SJSA1 (cell line): ENCODE measurements around the gene CCDC185. TPM values are rescaled to one million over a fixed set of nuclear protein-coding genes. Genes with fewer than 3 reads are reported as not detected.
"Not testable (repeated sequence)": the region's sequence is repeated elsewhere in the genome, so short reads cannot be mapped to it uniquely, and the experiment has no call there.

Source experiments
- DNase-seq, 2 experiments: peaks; one replicate each; pipeline ENCODE4 v3.0.0-alpha.2; 2015 to 2020; ENCODE audit warnings: low spot score in 2 of 2, low read depth in 1 of 2
- H3K27ac ChIP-seq: fragments of 250-450 bp; sonication (Bioruptor Pico); 2 replicates; pipeline ENCODE4 v1.5.1; 2020; ENCODE audit warnings: mild to moderate bottlenecking, moderate library complexity
- H3K27me3 ChIP-seq: fragments of 250-450 bp; sonication (Bioruptor Pico); replicated peaks from 2 replicates; pipeline ENCODE4 v1.5.1; 2020; ENCODE audit warnings: mild to moderate bottlenecking, moderate library complexity
- H3K36me3 ChIP-seq: fragments of 250-450 bp; sonication (Bioruptor Pico); 2 replicates; pipeline ENCODE4 v1.5.1; 2020; ENCODE audit warnings: mild to moderate bottlenecking
- H3K4me1 ChIP-seq: fragments of 250-450 bp; sonication (Bioruptor Pico); replicated peaks from 2 replicates; pipeline ENCODE4 v1.6.1; 2021; ENCODE audit warnings: mild to moderate bottlenecking
- H3K4me3 ChIP-seq: fragments of 250-450 bp; sonication (Bioruptor Pico); 2 replicates; pipeline ENCODE4 v1.5.1; 2020; ENCODE audit warnings: mild to moderate bottlenecking
- H3K9me3 ChIP-seq: fragments of 250-450 bp; sonication (Bioruptor Pico); replicated peaks from 2 replicates; pipeline ENCODE4 v1.5.1; 2020; ENCODE audit warnings: mild to moderate bottlenecking
- total RNA-seq: library from RNA; depleted of rRNA; stranded (reverse); fragments of >200 nt; shearing (Covaris generic); gene quantifications from 2 replicates; pipeline ENCODE4 v1.2.3, GENCODE V29; 2014

CCDC185 gene
- total RNA-seq, 1 experiment from 2014 or later: not detected

DNA sequence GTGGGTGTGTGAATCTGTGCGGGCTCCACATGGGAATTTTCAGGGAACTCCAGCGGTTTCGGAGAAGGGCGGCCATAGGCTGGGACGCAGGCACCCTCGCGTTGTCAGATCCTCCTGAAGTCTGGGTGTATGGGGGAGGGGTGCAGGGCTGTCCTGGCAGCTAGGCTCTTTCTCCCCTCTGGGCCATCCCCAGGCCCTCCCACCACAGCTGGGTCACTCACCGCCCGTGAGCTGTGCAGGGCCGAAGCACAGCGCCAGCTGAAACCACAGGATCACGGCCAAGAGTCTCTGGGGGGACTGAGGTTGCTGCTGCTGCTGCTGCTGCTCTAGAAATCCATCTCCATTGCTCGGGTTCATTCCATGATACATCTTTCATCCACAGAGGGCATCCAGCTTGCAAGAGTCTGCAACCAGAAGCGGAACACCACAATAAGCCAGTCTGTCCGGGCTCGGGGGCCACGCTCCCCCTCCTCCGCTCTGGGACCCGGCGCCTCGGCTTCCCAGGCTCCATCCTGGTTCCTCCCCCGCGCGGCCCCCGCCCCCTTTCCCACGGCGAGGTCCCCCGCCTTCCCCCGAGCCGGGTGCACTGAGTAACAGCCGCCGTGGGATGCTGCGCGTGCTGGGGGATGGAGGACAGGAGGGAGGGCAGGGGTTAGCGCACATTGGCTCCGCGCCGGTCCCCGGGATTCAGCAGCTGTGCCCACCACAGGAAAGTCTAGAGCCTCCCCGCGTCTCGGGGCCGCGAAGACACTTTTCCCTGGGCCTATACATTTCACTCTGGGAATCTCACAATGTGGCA lies 30.0 kb upstream of the CCDC185 start:
- no peak for DNase-seq
- H3K36me3 ChIP-seq: no peaks in the 10 kb centered on the region
- H3K4me1 ChIP-seq: peaks cover 16% of the 10 kb centered on the region
- no peaks in the 10 kb centered on the region for H3K9me3 ChIP-seq
- peaks cover 70% of the 10 kb centered on the region for H3K27me3 ChIP-seq
- no peak overlapping the region for H3K27ac ChIP-seq
- no peak overlapping the region; the same call in 1 of the 2 replicates for H3K4me3 ChIP-seq

DNA sequence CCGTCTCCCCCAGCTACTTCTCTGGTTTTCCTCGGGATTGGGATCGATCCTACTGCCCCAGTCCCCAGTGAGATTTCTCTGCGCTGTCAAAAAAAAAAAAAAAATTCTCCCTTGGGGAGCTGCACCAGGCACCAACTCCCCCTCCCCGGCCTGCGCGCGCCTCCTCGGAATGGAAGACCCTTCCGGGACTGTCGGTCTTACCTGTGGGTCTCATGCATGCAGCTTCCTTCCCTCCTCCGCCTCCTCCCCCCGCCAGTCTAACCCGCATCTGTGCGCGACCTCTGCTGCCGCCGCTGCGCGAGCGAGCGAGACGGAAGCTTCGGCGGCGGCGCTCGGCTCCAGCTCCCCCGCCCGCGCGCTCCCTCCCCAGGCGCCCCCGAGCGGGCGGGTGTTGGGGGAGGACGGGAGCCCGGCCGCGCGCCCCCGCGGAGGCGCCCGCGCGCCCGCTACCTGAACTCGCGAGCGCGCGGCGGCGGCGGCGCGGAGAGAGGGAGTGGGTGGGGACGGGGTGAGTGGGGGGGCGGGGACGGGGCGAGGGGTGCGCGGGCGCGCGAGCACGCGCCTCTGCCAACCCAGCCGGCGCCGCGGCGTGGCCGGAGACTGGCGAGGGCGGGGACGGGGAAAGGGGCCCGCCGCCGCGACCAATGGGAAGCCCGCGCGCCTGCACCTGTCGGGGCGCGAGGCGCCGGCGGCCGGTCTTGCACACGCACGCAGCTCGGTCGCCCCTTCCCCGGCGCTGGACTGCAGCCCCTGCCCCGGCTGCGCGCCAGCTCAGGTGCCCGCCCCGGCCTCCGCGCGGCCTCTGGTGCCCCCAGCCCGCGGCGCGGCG lies 29.1 kb upstream of the CCDC185 start, which contains the start of gene SUSD4:
Gene SUSD4, minus strand, starts transcription at position 321 of the 829 bp plus-strand sequence. CDS start 751 bp downstream, outside the sequence.
- H3K4me3 ChIP-seq: peak within 1 kb of the TSS; percentile 28
- peak in 1 of 2 experiments; percentile 16 for DNase-seq
- H3K27me3 ChIP-seq: peaks cover 63% of the 10 kb centered on the region
- H3K27ac ChIP-seq: no peak within 1 kb of the TSS
- H3K9me3 ChIP-seq: no peaks in the 10 kb centered on the region
- peaks cover 16% of the 10 kb centered on the region for H3K4me1 ChIP-seq
- H3K36me3 ChIP-seq: no peaks in the 10 kb centered on the region

DNA sequence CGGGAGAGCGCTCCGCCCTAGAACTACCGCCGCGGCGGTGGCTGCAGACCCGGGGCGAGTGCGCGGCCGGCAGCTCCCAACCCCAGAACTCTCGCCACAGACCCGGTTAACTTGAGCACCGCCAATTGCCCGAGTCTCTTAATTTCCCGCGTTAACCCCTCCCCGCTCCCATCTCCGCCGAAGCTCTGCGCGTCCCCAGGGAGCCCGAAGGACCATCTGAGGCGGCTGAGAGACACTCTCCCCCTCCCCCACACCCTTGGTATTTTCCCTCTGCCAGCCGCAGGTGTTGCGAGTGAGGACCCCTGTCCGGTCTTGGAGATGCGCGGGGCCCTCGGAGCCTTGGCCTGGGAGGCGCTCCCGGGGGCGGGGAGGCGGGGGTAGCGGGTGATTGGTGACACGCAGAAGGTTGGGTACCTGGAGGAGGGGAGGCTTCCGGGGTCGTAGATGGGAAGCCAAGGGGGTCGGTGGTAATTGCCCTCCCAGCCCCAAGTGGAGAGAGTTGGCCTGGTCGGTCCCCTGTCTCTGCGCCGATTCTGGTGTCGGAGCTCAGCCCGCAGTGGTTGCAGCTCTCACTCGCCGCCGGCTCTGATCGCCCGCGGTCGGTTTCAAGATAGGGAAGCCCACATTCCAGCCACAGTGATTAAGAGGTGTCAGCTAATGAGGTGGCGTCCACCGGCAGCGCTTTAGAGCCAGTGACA lies 28.4 kb upstream of the CCDC185 start:
- Histone ChIP-seq H3K36me3 (no peaks in the 10 kb centered on the region), H3K9me3 (no peaks in the 10 kb centered on the region), H3K4me3 (peak overlapping the region; percentile 28; the same call in 1 of the 2 replicates), H3K4me1 (peaks cover 16% of the 10 kb centered on the region), H3K27ac (no peak overlapping the region), H3K27me3 (peaks cover 55% of the 10 kb centered on the region)
- DNase-seq: no peak

DNA sequence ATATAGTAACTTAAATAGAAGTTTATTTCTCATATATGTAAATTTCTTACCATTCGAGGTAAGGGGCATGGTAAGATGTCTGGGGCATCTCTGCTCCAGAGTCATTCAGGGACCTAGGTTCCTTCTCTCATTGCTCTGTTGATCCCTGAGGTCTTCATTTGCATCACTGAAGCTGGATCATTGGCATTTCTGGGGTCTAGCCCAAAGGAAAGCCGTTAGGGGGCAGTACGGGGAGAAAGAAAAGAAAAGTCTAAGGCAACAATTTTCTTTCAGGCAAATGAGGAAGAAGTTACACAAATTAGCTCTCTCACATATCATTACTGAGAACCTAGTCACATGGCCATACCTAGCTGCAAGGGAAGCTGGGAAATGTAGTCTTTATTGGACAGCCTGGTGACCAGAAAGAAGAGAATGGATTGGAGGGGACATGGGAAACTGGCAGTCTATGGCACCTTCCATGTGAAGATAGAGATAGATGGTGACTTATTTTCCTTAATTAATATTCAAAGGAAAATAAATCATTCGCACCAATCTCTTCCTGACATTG lies 19.1 kb upstream of the CCDC185 start:
- Histone ChIP-seq H3K27me3 (peaks cover 10% of the 10 kb centered on the region), H3K4me1 (no peaks in the 10 kb centered on the region), H3K9me3 (0 out of 2 replicates have a peak, but pooled peaks cover 5% of the 10 kb centered on the region), H3K27ac (no peak overlapping the region), H3K36me3 (no peaks in the 10 kb centered on the region), H3K4me3 (no peak overlapping the region)
- no peak for DNase-seq

- 0 out of 2 replicates have a peak, but pooled peaks cover 4% of the 10 kb centered on the region for H3K9me3 ChIP-seq
- H3K4me1 ChIP-seq: no peaks in the 10 kb centered on the region
- no peaks in the 10 kb centered on the region for H3K36me3 ChIP-seq
- peaks cover 5% of the 10 kb centered on the region for H3K27me3 ChIP-seq
- no peak for DNase-seq
- H3K27ac ChIP-seq: no peak overlapping the region
- no peak overlapping the region for H3K4me3 ChIP-seq
Measured at GRCh38 chr1:223378754-223379153, 14.5 kb upstream of the CCDC185 start.

- Histone ChIP-seq H3K9me3 (no peaks in the 10 kb centered on the region), H3K36me3 (no peaks in the 10 kb centered on the region), H3K4me3 (no peak overlapping the region), H3K27ac (no peak overlapping the region), H3K27me3 (no peaks in the 10 kb centered on the region), H3K4me1 (no peaks in the 10 kb centered on the region)
- no peak for DNase-seq
Measured at GRCh38 chr1:223386013-223386412, 7.2 kb upstream of the CCDC185 start.

DNA sequence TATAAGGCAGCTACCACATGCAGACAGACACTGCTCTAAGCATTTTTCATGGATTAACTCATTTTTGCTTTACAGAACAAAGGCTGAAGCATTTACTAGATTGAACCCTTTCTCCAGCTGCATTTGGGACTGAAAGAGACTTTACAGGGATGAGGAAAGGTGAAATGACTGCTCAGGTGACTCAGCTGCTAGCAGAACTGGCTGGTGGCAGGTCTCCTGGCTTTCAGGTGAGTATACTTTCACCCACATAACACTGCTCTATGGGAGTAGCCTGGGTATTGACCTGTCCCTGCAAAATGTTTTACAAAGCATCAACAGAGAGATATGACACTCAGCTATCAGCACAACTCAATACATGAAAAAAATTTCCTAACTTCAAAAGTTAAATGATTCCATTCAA lies 2.6 kb upstream of the CCDC185 start:
- Histone ChIP-seq H3K9me3 (0 out of 2 replicates have a peak, but pooled peaks cover 3% of the 10 kb centered on the region), H3K27me3 (peaks cover 10% of the 10 kb centered on the region), H3K36me3 (no peaks in the 10 kb centered on the region), H3K27ac (no peak overlapping the region), H3K4me1 (peaks cover 6% of the 10 kb centered on the region), H3K4me3 (no peak overlapping the region)
- no peak for DNase-seq

DNA sequence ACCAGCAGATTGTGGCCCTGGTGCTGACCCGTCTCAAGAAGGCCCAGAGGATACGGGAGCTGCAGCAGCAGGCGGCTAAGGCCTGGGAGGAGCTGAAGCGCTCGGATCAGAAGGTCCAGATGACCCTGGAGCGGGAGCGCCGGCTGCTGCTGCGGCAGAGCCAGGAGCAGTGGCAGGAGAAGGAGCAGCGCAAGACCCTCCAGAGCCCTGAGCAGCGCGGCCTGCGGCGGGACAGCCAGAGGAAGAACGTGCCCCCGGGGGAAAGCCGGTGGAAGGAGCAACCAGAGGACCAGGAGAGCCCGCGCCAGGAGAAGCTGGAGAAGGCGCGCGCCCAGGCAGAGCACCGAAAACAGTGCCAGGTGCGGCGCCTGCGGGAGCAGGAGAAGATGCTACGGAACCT lies 1.0 kb downstream of the CCDC185 start:
- H3K4me3 ChIP-seq: no peak overlapping the region
- H3K27ac ChIP-seq: no peak overlapping the region
- H3K36me3 ChIP-seq: no peaks in the 10 kb centered on the region
- DNase-seq: no peak
- H3K27me3 ChIP-seq: peaks cover 10% of the 10 kb centered on the region
- 0 out of 2 replicates have a peak, but pooled peaks cover 3% of the 10 kb centered on the region for H3K9me3 ChIP-seq
- H3K4me1 ChIP-seq: peaks cover 6% of the 10 kb centered on the region

- Histone ChIP-seq H3K27me3 (peaks cover 10% of the 10 kb centered on the region), H3K27ac (no peak overlapping the region), H3K9me3 (0 out of 2 replicates have a peak, but pooled peaks cover 3% of the 10 kb centered on the region), H3K36me3 (no peaks in the 10 kb centered on the region), H3K4me3 (no peak overlapping the region), H3K4me1 (peaks cover 6% of the 10 kb centered on the region)
- no peak for DNase-seq
Measured at GRCh38 chr1:223394706-223395105, 1.5 kb downstream of the CCDC185 start.

DNA sequence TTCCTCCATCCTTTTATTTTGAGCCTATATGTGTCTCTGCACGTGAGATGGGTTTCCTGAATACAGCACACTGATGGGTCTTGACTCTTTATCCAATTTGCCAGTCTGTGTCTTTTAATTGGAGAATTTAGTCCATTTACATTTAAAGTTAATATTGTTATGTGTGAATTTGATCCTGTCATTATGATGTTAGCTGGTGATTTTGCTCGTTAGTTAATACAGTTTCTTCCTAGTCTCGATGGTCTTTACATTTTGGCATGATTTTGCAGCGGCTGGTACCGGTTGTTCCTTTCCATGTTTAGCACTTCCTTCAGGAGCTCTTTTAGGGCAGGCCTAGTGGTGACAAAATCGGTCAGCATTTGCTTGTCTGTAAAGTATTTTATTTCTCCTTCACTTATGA lies 6.2 kb downstream of the CCDC185 start:
- not testable (repeated sequence) for H3K9me3 ChIP-seq, H3K27ac ChIP-seq, H3K36me3 ChIP-seq, DNase-seq, H3K27me3 ChIP-seq, H3K4me3 ChIP-seq
- peaks cover 15% of the 10 kb centered on the region for H3K4me1 ChIP-seq

GRCh38 chr1:223401873-223402789 lies 8.9 kb downstream of the CCDC185 start:
- DNase-seq: peak in 1 of 2 experiments; percentile 53
- peak overlapping the region; percentile 38; the same call in 1 of the 2 replicates for H3K27ac ChIP-seq
- no peaks in the 10 kb centered on the region for H3K27me3 ChIP-seq
- H3K4me3 ChIP-seq: no peak overlapping the region
- H3K9me3 ChIP-seq: no peaks in the 10 kb centered on the region
- peaks cover 15% of the 10 kb centered on the region for H3K4me1 ChIP-seq
- no peaks in the 10 kb centered on the region for H3K36me3 ChIP-seq

- no peak for DNase-seq
- Histone ChIP-seq H3K27ac (no peak overlapping the region), H3K4me3 (no peak overlapping the region), H3K36me3 (no peaks in the 10 kb centered on the region), H3K27me3 (no peaks in the 10 kb centered on the region), H3K4me1 (peaks cover 15% of the 10 kb centered on the region), H3K9me3 (no peaks in the 10 kb centered on the region)
Measured at GRCh38 chr1:223402790-223403142, 9.6 kb downstream of the CCDC185 start.
